Prostate gland (tissue), 2 donors: ENCODE measurements around the gene PAPPA. TPM values are rescaled to one million over a fixed set of nuclear protein-coding genes. Genes with fewer than 3 reads are reported as not detected.

Experiments
- DNase-seq: peaks from one replicate; pipeline ENCODE4 v3.0.0-alpha.2; 2019; ENCODE audit warnings: low spot score
- H3K27ac ChIP-seq, 2 donors: fragments of 200-600 bp; sonication (generic); 2 replicates each; pipeline ENCODE4 v1.5.1; 2017 to 2019
- H3K27me3 ChIP-seq: fragments of 200-600 bp; sonication (generic); replicated peaks from 2 replicates; pipeline ENCODE4 v1.5.1; 2019; ENCODE audit not compliant: insufficient read depth
- H3K36me3 ChIP-seq, 2 donors: fragments of 200-600 bp; sonication (generic); 1 replicate in 1 of 2; 2 replicates in 1 of 2; pipeline versions ENCODE4 v1.5.1 to v1.8.1; 2017 to 2019
- H3K4me1 ChIP-seq: fragments of 200-600 bp; sonication (generic); replicated peaks from 2 replicates; pipeline ENCODE4 v1.5.1; 2019
- H3K4me3 ChIP-seq, 2 donors: fragments of 200-600 bp; sonication (generic); 2 replicates each; pipeline ENCODE4 v1.5.1; 2017 to 2019
- H3K9me3 ChIP-seq: fragments of 200-600 bp; sonication (generic); 2 replicates; pipeline ENCODE4 v1.5.1; 2017
- CTCF ChIP-seq, 4 experiments: fragments of 200-600 bp in 2 of 4; fragments of 450-650 bp in 2 of 4; sonication (generic) in 2 of 4; IDR thresholded peaks; 1 replicate in 3 of 4; 2 replicates in 1 of 4; pipeline ENCODE4 v1.5.1; 2016 to 2019; ENCODE audit warnings: antibody characterized with exemption in 4 of 4, mild to moderate bottlenecking in 2 of 4, moderate library complexity in 2 of 4
- POLR2A ChIP-seq: fragments of 450-650 bp; IDR thresholded peaks from one replicate; pipeline ENCODE4 v1.6.1; 2016; ENCODE audit warnings: antibody characterized with exemption, mild to moderate bottlenecking
- POLR2AphosphoS5 ChIP-seq: sonication (generic); formaldehyde crosslinking; IDR thresholded peaks from one replicate; pipeline ENCODE4 v1.6.1; 2017; ENCODE audit warnings: antibody characterized with exemption
- WGBS: methylation state at CpG from one replicate; pipeline ENCODE4 v1.1.5; 2018; 5-methylcytosine and 5-hydroxymethylcytosine counted together
- intact Hi-C: fragments of 100-400 bp; cut with DNase I; formaldehyde crosslinking; loops from one replicate; pipeline ENCODE4 v1.14.2; 2022
- total RNA-seq, 2 donors: library from RNA; depleted of rRNA; stranded (reverse); fragments of >200 nt; gene quantifications; one replicate each; pipeline ENCODE4 v1.1.0, GENCODE V29; 2016

Gene PAPPA
- total RNA-seq, 2 donors from 2014 or later: 0.27 to 1.8 TPM

GRCh38 chr9:116372786-116373185, 219.2 kb downstream of the PAPPA start:
- Histone ChIP-seq H3K27me3 (no peaks in the 10 kb centered on the region), H3K27ac (no peak overlapping the region), H3K9me3 (no peaks in the 10 kb centered on the region), H3K36me3 (no peaks in the 10 kb centered on the region), H3K4me1 (no peaks in the 10 kb centered on the region), H3K4me3 (no peak overlapping the region)
- no peak for TF ChIP-seq POLR2AphosphoS5
- no peak for TF ChIP-seq POLR2A
- no peak for TF ChIP-seq CTCF (IDR thresholded peaks at IDR 0.05)
- intact Hi-C loops: no loop called here
- no peak for DNase-seq
- WGBS: 91% methylated on average over 4 of the region's 4 CpGs

- no peak for TF ChIP-seq CTCF (IDR thresholded peaks at IDR 0.05)
- no peak for TF ChIP-seq POLR2A
- TF ChIP-seq POLR2AphosphoS5: no peak
- Histone ChIP-seq H3K9me3 (no peaks in the 10 kb centered on the region), H3K4me3 (no peak overlapping the region), H3K4me1 (no peaks in the 10 kb centered on the region), H3K27ac (no peak overlapping the region), H3K27me3 (no peaks in the 10 kb centered on the region), H3K36me3 (no peaks in the 10 kb centered on the region)
- DNase-seq: no peak
- WGBS: 71% methylated on average over 8 of the region's 8 CpGs
- intact Hi-C loops: no loop called here
These were observed 223.7 kb downstream of the PAPPA start for GRCh38 chr9:116377179-116377798.

GRCh38 chr9:116378873-116379272, 225.3 kb downstream of the PAPPA start:
- Histone ChIP-seq H3K36me3 (no peaks in the 10 kb centered on the region), H3K9me3 (no peaks in the 10 kb centered on the region), H3K4me3 (no peak overlapping the region), H3K27me3 (no peaks in the 10 kb centered on the region), H3K4me1 (no peaks in the 10 kb centered on the region), H3K27ac (no peak overlapping the region)
- WGBS: 100% methylated on average over 2 of the region's 2 CpGs
- TF ChIP-seq POLR2A: no peak
- TF ChIP-seq CTCF (IDR thresholded peaks at IDR 0.05): no peak
- TF ChIP-seq POLR2AphosphoS5: no peak
- no peak for DNase-seq
- intact Hi-C loops: no loop called here

- Histone ChIP-seq H3K36me3 (no peaks in the 10 kb centered on the region), H3K27ac (no peak overlapping the region), H3K9me3 (no peaks in the 10 kb centered on the region), H3K4me3 (no peak overlapping the region), H3K4me1 (no peaks in the 10 kb centered on the region), H3K27me3 (no peaks in the 10 kb centered on the region)
- DNase-seq: no peak
- intact Hi-C loops: no loop called here
- WGBS: 83% methylated on average over 2 of the region's 2 CpGs
- TF ChIP-seq POLR2AphosphoS5 (no peak), CTCF (IDR thresholded peaks at IDR 0.05) (no peak), POLR2A (no peak)
These were observed 226.2 kb downstream of the PAPPA start for GRCh38 chr9:116379821-116380220.

GRCh38 chr9:116380496-116380995, 227.0 kb downstream of the PAPPA start:
- DNase-seq: no peak
- H3K27ac ChIP-seq: no peak overlapping the region
- H3K9me3 ChIP-seq: no peaks in the 10 kb centered on the region
- H3K4me1 ChIP-seq: no peaks in the 10 kb centered on the region
- TF ChIP-seq POLR2AphosphoS5: no peak
- no peak for TF ChIP-seq CTCF (IDR thresholded peaks at IDR 0.05)
- TF ChIP-seq POLR2A: no peak
- no peak overlapping the region for H3K4me3 ChIP-seq
- H3K27me3 ChIP-seq: no peaks in the 10 kb centered on the region
- intact Hi-C loops: no loop called here
- no peaks in the 10 kb centered on the region for H3K36me3 ChIP-seq
